C1 segment of cervical spinal cord (tissue), 14 donors: ENCODE results near the gene HBA1.
A peak's percentile ranks its signal among the peaks of the same experiment; 100 is the strongest.
"Not testable (repeated sequence)": the region's sequence is repeated elsewhere in the genome, so short reads cannot be mapped to it uniquely, and the experiment has no call there.

Experiments
- DNase-seq, 14 donors: peaks; one replicate each; lab custom pipeline; 2025; lab: John Stamatoyannopoulos, UW

HBA1 gene

DNA sequence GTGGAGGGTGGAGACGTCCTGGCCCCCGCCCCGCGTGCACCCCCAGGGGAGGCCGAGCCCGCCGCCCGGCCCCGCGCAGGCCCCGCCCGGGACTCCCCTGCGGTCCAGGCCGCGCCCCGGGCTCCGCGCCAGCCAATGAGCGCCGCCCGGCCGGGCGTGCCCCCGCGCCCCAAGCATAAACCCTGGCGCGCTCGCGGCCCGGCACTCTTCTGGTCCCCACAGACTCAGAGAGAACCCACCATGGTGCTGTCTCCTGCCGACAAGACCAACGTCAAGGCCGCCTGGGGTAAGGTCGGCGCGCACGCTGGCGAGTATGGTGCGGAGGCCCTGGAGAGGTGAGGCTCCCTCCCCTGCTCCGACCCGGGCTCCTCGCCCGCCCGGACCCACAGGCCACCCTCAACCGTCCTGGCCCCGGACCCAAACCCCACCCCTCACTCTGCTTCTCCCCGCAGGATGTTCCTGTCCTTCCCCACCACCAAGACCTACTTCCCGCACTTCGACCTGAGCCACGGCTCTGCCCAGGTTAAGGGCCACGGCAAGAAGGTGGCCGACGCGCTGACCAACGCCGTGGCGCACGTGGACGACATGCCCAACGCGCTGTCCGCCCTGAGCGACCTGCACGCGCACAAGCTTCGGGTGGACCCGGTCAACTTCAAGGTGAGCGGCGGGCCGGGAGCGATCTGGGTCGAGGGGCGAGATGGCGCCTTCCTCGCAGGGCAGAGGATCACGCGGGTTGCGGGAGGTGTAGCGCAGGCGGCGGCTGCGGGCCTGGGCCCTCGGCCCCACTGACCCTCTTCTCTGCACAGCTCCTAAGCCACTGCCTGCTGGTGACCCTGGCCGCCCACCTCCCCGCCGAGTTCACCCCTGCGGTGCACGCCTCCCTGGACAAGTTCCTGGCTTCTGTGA lies at the start of gene HBA1:
TSS of gene HBA1 (plus strand) at position 204 of the 906 bp plus-strand sequence. CDS start at position 241, 37 bp downstream.
- DNase-seq: not testable (repeated sequence)

DNA sequence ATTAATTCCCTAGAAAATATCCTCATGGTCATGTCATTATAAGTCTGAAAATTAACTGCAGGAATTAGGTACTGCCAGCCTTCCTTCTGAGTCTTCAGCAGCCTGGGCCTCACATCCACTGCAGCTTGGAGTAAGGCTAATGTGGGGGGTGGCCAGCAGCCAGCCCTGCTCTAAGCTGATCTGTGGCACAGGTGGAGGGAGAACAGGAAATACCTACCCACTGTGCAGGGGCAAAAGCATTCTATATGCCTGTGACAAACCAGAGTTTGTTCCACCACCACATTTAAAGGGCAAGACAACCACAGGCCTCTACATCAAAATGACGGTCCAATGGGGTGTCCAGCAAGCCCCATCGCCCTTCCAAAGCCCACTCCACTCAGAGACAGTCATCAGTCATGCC lies 47.4 kb upstream of the HBA1 start:
- DNase-seq: no peak

DNA sequence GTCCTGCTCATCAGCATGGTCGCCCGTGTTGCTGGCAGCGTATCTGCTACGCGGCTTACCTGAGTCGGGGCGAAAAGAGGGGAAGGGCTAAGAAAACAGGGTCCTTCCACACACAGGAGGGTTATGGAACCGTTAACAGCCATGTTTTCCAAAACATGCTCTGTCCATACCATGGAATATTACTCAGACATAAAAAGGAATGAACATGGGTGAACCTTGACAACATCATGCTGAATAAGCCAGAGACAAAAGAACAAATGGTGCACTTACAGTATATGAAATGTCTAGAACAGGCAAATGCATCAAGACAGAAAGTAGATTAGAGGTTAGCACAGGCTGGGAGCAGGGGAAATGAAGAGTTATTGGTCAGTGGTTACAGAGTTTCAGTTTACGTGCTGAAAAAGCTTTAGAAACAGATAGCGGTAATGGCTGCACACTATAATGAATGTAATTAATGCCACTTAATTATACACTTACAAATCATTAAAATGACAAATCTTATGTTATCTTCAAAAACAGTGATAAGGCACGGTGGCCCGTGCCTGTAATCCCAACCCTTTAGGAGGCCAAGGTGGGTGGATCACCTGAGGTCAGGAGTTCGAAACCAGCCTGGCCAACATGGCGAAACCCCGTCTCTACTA lies 45.8 kb upstream of the HBA1 start:
- DNase-seq: no peak

DNA sequence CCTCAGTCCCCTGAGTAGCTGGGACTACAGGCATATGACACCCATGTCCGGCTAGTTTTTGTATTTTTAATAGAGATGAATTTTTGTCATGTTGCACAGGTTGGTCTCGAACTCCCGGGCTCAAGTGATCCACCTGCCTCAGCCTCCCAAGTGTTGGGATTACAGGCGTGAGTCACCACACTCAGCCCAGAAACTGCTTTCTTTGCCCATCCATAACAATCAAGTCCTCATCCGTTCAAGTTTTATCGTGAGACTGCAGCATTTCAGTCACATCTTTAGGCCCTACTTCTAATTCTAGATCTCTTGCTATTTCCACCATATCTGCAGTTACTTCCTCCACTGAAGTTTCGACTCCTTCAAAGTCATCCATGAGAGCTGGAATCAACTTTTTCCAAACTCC lies 44.4 kb upstream of the HBA1 start:
- DNase-seq: no peak

DNA sequence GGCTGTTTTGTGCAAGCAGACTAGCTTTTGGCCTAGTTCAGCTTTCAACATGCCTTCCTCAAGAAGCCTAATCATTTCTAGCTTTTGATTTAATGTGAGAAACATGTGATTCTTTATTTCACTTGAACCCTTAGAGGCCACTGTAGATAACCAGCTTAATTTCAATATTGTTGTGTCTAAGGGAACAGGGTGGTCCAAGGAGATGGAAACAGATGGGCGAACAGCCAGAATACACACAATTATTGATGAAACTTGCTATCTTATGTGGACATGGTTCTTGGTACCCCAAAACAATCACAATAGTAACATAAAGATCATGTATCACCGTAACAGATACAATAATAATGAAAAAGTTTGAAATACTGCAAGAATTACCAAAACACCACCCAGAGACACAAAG lies 42.8 kb upstream of the HBA1 start:
- DNase-seq: no peak

DNA sequence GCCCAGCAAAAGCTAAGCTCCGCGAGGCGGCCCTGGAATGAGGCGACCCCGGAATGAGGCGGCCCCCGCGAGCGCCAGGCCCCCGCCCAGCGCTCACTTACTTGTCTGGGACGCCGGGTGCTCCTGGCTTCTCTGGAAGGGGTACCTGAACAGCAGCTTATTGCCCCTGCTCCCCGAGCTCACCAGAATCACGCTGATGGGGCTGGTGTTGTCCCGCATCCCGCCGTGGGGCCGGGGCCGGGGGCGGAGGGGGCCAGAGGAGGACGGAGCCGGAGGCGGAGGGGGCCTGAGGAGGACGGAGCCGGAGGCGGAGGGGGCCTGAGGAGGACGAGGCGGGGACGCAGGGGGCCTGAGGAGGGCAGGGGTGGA lies 38.4 kb upstream of the HBA1 start:
- peak in 1 of 14 donors; percentile 29 for DNase-seq

DNA sequence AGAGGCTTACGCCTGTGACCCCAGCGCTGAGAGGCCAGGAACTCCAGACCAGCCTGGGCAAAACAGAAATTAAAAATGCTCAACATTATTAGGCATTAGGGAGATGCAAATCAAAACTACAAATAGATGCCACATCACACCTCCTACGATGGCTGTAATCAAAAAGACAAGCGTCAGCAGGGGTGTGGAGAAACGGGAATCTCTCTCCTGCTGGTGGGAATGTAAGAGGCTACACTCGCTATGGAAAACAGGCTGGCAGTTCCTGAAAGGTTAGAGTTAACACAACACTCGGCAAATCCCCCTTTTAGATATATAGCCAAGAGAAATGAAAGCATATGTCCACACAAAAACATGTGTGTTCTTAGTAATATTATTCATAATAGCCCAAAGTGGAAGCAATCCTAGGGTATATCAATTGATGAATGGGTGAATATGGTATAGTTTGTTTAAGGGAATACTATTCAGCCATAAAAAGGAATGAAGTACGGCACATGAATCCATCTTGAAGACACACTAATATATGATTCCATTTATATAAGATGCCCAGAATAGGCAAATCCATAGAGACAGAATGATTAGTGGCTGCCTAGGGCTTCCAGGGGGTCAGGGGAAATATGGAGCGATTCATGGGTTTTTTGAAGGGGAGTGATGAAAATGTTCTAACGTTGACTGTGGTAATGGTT lies 36.2 kb upstream of the HBA1 start:
- no peak for DNase-seq

DNA sequence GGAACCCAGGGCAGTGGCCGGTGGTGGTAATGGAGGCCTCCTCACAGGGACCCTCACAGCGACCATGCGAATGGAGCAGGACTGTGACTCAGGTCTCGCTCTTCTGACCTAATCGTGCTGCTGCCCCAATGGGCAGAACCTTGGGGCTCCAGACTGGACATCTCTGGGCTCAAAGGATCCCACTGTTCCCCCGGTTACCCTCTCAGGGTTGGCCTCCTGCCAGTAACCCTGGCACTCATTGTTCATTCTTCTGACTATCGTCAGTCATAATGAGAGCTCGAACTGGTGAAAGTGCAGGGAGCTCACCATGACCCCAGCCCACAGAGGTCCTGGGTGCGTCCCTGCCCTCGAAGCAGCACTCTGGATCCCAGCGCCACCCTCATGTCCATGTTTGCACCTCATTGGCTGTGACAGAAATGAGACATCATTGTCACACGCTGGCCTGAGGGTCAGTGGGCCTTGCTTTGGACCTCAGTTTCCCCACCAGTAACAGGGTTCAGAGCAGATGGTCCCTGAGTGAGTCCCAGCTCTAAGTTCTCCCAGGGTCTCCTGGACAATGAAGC lies 34.0 kb upstream of the HBA1 start:
- DNase-seq: peak in 5 of 14 donors; percentile 5 to 31 (median 15)

DNA sequence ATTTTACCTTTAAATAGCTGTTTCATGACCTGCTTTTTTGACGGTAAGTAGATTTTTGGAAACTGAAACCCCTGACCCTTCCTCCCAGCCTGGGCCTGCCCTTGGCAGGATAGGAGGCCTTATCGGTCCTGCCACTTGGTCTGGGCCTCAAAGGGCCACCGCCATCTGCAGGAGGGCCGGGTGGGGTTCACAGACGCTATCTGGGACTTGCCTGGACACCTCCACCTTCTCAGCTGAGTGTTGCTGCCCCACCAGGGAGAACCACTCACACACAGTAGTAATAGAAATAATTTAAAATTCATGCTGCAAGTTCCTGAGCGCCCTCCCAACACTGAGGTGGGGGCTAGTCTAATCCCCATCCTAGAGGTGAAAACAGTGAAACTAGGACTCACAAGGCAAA lies 33.4 kb upstream of the HBA1 start:
- no peak for DNase-seq

DNA sequence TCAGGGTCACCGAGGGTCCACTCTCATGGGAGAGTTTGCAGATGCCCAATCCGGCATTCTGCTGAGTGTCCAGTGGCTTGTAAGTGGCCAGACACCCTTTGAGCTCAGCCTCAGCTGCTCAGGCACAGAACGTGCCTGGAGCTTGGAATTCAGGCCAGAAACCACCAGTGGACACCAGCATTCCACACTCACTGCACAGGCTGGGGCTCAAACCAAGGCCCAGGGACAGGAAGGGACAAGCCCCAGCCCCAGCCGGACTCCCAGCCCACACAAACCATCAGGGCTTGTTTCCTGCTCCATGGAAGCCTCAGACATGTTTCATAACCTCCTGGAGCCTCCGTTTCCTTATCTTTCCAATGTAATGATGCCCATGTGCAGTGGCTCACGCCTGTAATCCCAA lies 33.0 kb upstream of the HBA1 start:
- no peak for DNase-seq

DNA sequence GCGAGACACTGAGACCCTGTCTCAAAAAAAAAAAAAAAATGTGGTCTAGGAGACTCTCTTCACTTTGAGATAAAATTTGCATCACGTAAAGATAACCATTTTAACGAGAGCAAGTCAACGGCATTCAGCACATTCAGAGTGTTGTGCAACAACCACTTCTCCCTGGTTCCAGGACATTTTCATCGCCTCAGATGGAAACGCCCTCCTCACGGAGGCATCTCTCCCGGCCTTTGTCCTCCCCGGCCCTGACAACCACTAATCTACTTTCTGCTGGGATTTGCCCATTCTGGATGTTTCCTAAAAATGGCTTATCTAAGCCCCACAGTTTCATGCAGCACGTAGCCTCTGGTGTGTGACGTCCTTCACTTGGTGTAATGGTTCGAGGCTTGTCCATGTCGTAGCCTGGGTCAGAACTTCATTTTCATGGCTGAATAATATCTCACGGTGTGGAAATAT lies 31.7 kb upstream of the HBA1 start:
- no peak for DNase-seq

DNA sequence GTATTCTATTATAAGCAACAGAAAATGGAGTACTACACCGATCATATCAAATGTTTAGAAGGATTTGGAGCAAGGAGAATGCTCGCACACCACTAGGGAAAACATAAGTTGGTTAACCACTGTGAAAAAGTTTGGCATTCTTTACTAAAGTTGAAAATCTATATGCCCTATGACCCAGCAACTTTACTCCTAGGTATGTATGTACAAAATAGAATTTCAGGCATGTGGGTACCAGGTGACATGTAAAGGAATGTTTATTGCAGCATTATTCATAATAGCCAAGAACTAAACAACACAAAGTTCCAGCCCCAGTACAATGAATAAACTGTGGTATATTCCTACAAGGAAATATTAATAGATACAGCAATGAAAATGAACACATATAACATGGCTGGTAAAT lies 29.8 kb upstream of the HBA1 start:
- no peak for DNase-seq

DNA sequence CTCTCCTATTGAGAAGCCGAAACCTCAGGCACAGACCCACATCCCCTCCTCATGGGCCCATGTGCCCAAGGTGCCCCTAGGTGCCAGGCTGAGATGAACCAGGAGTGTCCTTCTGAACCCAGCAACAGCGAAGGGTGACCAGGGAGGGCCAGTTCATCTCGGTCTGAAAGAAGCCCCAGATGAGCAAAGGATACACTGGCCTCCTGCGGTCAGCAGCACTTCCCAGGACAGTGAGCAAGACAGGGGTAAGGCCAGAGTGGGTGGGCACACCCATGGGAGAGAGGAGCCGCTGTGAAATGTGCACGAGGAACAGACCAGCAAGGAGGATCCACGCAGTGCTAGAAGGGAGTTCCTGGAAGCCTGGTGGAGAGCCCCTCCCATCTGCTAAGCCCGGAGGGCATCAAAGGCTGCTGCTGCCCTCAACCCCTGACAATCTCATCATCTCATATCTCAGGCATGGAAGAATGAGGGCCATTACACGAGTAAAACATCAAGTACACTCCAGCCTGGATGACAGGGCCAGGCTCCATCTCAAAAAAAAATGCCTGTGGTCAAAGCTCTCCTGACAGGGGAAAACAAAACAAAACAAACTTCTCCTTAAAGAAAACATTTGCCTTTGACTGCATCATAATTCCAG lies 27.3 kb upstream of the HBA1 start:
- DNase-seq: no peak

DNA sequence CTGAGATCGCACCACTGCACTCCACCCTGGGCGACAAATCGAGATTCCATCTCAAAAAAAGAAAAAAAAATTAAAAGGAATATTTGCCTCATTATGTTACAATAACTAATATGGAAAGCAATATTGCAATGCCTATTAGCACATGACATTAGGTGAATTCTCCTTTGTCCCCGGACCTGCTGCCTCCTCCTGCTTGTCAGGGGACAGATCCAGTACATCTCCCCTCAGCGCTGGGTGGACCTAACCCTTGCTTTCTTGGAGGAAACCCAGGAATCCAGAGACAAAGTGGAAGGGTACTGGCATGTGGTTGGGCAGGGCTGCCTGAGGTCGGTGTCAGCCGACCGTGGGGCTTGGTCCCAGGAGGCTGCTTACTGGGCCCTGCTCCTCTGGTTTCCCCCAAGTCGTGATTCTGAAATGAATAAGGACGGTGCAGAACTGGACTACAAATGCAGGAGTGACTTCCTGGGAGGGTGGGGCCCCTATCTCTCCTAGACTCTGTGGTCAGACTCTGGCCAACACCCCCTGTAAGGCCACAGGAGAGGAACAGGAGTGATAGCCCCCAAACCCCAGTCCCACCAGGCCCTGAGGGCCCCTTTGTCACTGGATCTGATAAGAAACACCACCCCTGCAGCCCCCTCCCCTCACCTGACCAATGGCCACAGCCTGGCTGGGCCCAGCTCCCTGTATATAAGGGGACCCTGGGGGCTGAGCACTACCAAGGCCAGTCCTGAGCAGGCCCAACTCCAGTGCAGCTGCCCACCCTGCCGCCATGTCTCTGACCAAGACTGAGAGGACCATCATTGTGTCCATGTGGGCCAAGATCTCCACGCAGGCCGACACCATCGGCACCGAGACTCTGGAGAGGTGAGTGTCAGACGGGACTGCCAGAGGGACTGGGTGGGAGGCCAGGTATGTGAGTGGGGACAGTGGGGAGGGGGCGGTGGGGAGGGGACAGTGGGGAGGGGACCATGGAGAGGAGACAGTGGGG lies 24.0 kb upstream of the HBA1 start, which contains the start of gene HBZ:
TSS of gene HBZ (plus strand) at position 504 of the 988 bp plus-strand sequence. CDS start at position 770, 266 bp downstream.
- DNase-seq: no peak

DNA sequence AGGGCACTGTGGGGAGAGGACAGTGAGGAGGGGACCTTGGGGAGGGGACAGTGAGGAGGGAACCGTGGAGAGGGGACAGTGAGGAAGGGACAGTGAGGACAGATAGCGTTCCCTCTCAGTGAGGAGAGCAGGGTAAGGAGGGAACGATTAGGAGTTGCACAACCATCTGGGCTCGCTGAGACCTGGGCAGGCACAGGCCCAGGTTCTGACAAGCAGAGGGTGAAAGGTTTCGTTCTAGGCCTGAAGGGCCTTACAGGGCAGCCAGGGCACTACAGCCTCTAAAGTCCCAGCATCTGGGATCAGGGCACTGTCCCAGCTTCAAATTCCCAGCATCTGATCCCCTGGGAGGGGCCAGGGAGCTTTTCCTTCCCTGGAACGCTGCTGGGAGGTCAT lies 23.4 kb upstream of the HBA1 start:
- DNase-seq: not testable (repeated sequence)

DNA sequence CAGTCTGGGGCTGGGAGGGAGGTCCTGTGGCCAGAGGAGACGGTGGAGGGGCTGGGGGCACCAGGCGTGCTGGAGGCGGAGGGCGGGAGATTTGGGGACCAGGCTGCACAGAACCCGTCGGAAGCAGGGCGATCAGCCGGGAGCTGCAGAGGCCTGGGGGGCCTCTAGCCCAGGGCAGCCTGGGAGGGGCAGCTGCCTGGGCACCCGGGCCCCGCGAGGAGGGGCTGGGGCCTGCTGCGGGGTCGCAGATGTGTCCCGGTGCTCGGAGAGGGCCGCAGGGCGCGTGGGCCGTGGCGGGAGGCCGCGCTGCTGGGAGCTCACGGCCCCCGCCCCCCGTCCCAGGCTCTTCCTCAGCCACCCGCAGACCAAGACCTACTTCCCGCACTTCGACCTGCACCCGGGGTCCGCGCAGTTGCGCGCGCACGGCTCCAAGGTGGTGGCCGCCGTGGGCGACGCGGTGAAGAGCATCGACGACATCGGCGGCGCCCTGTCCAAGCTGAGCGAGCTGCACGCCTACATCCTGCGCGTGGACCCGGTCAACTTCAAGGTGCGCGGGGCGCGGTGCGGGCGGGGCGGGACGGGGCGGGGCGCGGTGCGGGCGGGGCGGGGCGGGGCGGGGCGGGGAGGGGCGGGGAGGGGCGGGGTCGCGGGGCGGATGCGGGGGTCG lies 22.8 kb upstream of the HBA1 start:
- DNase-seq: not testable (repeated sequence)

DNA sequence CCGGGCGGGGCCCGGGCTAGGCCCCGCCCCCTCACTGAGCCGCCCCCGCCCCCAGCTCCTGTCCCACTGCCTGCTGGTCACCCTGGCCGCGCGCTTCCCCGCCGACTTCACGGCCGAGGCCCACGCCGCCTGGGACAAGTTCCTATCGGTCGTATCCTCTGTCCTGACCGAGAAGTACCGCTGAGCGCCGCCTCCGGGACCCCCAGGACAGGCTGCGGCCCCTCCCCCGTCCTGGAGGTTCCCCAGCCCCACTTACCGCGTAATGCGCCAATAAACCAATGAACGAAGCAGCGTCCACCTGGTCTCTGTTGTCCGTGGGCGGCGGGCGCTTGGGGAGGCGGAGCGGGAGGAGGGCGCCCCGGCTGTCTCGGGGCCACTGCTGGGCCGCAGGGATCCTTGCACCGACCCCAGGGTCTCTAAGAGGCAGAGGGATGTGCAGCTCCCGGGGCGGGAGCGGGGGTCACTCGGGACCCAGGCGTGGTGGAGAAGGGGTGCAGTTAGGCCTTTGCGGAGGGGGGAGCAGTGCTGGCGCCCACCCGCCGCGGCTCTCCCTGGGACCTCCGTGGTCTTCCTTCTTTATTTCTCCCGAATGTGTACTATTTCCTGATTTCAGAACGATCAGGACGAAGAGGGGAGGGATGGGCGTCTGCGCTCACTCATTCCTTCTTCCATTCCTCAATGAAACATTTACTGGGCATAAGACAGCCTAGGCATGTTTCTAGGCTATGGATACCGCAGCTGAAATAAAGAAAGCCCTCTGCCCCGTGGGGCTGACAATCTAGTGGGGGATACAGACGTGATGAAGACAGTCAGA lies 22.1 kb upstream of the HBA1 start:
- DNase-seq: no peak

DNA sequence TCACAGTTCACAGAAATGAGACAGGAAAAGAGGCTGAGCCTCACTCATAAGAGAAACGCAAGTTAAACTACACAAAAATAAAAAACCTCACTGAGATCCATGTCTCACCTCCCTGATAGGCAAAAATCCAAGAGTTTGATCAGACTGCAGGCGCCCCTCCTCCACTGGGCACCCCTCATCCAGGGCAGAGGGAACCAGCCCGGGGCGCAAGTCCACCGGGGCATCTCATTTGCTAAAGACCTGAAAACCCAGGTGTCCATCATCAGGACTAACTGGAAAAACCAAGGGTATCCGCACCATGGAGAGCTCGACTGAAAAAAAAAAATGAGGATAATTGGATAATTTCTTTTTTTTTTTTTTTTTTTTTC lies 21.5 kb upstream of the HBA1 start:
- no peak for DNase-seq
